HEK293 (cell line): ENCODE results near the gene VPS13D.

Experiments used
- BCL11B ChIP-seq: fragments of 450-650 bp; formaldehyde crosslinking; IDR thresholded peaks from 2 replicates; pipeline ENCODE4 v1.5.1; 2016; ENCODE audit warnings: low read depth, missing biosample characterization, missing genetic modification characterization
- GLIS1 ChIP-seq: fragments of 450-650 bp; formaldehyde crosslinking; IDR thresholded peaks from 2 replicates; pipeline ENCODE4 v1.5.1; 2016; ENCODE audit warnings: missing biosample characterization, missing genetic modification characterization
- HOXC10 ChIP-seq: sonication (generic); formaldehyde crosslinking; IDR thresholded peaks from 2 replicates; pipeline ENCODE4 v1.8.1; 2023; ENCODE audit warnings: mild to moderate bottlenecking, missing genetic modification reagents
- HOXD13 ChIP-seq: sonication (generic); formaldehyde crosslinking; IDR thresholded peaks from 2 replicates; pipeline ENCODE4 v1.8.0; 2022; ENCODE audit warnings: missing genetic modification reagents, borderline replicate concordance
- KLF1 ChIP-seq: fragments of 450-650 bp; formaldehyde crosslinking; IDR thresholded peaks from 2 replicates; pipeline ENCODE4 v1.5.1; 2016; ENCODE audit warnings: missing biosample characterization, missing genetic modification characterization
- PBX3 ChIP-seq: sonication (generic); formaldehyde crosslinking; IDR thresholded peaks from 2 replicates; pipeline ENCODE4 v1.8.1; 2022; ENCODE audit warnings: mild to moderate bottlenecking, moderate library complexity, missing genetic modification reagents
- SCRT1 ChIP-seq: fragments of 450-650 bp; formaldehyde crosslinking; IDR thresholded peaks from 2 replicates; pipeline ENCODE4 v1.5.1; 2016; ENCODE audit warnings: missing biosample characterization, missing genetic modification characterization, borderline replicate concordance
- SP7 ChIP-seq: fragments of 450-650 bp; formaldehyde crosslinking; IDR thresholded peaks from 2 replicates; pipeline ENCODE4 v1.5.1; 2016; ENCODE audit warnings: missing biosample characterization, missing genetic modification characterization
- TRIM28 ChIP-seq: IDR thresholded peaks from 2 replicates; pipeline ENCODE4 v1.6.1; 2011; ENCODE audit warnings: low read length, control low read depth, borderline replicate concordance
- ZBTB1 ChIP-seq: fragments of 450-650 bp; formaldehyde crosslinking; IDR thresholded peaks from 2 replicates; pipeline ENCODE4 v1.5.1; 2016; ENCODE audit warnings: missing biosample characterization, missing genetic modification characterization
- ZBTB48 ChIP-seq: fragments of 450-650 bp; formaldehyde crosslinking; IDR thresholded peaks from 2 replicates; pipeline ENCODE4 v1.5.1; 2016; ENCODE audit warnings: missing biosample characterization, missing genetic modification characterization
- ZNF132 ChIP-seq: fragments of 450-650 bp; formaldehyde crosslinking; IDR thresholded peaks from 2 replicates; pipeline ENCODE4 v1.5.1; 2017; ENCODE audit warnings: missing biosample characterization, missing genetic modification characterization, borderline replicate concordance
- ZNF184 ChIP-seq: fragments of 450-650 bp; IDR thresholded peaks from 2 replicates; pipeline ENCODE4 v1.5.1; 2018; ENCODE audit warnings: missing biosample characterization, mild to moderate bottlenecking, missing genetic modification characterization
- ZNF223 ChIP-seq: fragments of 450-650 bp; formaldehyde crosslinking; IDR thresholded peaks from 2 replicates; pipeline ENCODE4 v1.5.1; 2016; ENCODE audit warnings: missing biosample characterization, missing genetic modification characterization
- ZNF280C ChIP-seq: fragments of 450-650 bp; formaldehyde crosslinking; IDR thresholded peaks from 2 replicates; pipeline ENCODE4 v1.5.1; 2016; ENCODE audit warnings: missing biosample characterization, missing genetic modification characterization
- ZNF280D ChIP-seq: fragments of 450-650 bp; formaldehyde crosslinking; IDR thresholded peaks from 2 replicates; pipeline ENCODE4 v1.5.1; 2016; ENCODE audit warnings: missing biosample characterization, missing genetic modification characterization
- ZNF292 ChIP-seq: fragments of 450-650 bp; formaldehyde crosslinking; IDR thresholded peaks from 2 replicates; pipeline ENCODE4 v1.5.1; 2016; ENCODE audit warnings: low read depth, missing biosample characterization, missing genetic modification characterization, borderline replicate concordance
- ZNF324 ChIP-seq: fragments of 450-650 bp; formaldehyde crosslinking; IDR thresholded peaks from 2 replicates; pipeline ENCODE4 v1.5.1; 2016; ENCODE audit warnings: missing biosample characterization, missing genetic modification characterization
- ZNF366 ChIP-seq: fragments of 450-650 bp; formaldehyde crosslinking; conservative IDR thresholded peaks from 2 replicates; pipeline ENCODE4 v1.5.1; 2016; ENCODE audit warnings: missing biosample characterization, missing genetic modification characterization
- ZNF394 ChIP-seq: fragments of 450-650 bp; formaldehyde crosslinking; IDR thresholded peaks from 2 replicates; pipeline ENCODE4 v1.5.1; 2016; ENCODE audit warnings: missing biosample characterization, missing genetic modification characterization, mild to moderate bottlenecking, moderate library complexity, borderline replicate concordance
- ZNF510 ChIP-seq: fragments of 450-650 bp; formaldehyde crosslinking; IDR thresholded peaks from 2 replicates; pipeline ENCODE4 v1.5.1; 2018; ENCODE audit warnings: mild to moderate bottlenecking, missing genetic modification characterization, missing biosample characterization; ENCODE audit not compliant: insufficient replicate concordance
- ZNF585B ChIP-seq: fragments of 450-650 bp; formaldehyde crosslinking; IDR thresholded peaks from 2 replicates; pipeline ENCODE4 v1.5.1; 2016; ENCODE audit warnings: missing biosample characterization, missing genetic modification characterization
- ZNF600 ChIP-seq: fragments of 450-650 bp; formaldehyde crosslinking; IDR thresholded peaks from 2 replicates; pipeline ENCODE4 v1.5.1; 2016; ENCODE audit warnings: missing biosample characterization, missing genetic modification characterization
- ZNF677 ChIP-seq: fragments of 450-650 bp; IDR thresholded peaks from 2 replicates; pipeline ENCODE4 v1.5.0; 2018; ENCODE audit warnings: missing biosample characterization, mild to moderate bottlenecking, missing genetic modification characterization, moderate library complexity
- ZNF704 ChIP-seq: fragments of 450-650 bp; formaldehyde crosslinking; IDR thresholded peaks from 2 replicates; pipeline ENCODE4 v1.5.1; 2016; ENCODE audit warnings: missing biosample characterization, missing genetic modification characterization
- ZNF76 ChIP-seq: fragments of 450-650 bp; formaldehyde crosslinking; IDR thresholded peaks from 2 replicates; pipeline ENCODE4; 2016; ENCODE audit warnings: low read depth, missing biosample characterization, missing genetic modification characterization, borderline replicate concordance
- TF ChIP-seq, protein P1 (sequence below): fragments of 450-650 bp; formaldehyde crosslinking; IDR thresholded peaks from 2 replicates; pipeline ENCODE4 v1.5.1; 2016; ENCODE audit warnings: missing biosample characterization, missing genetic modification characterization, low read depth
- TF ChIP-seq, protein P2 (sequence below): fragments of 450-650 bp; formaldehyde crosslinking; IDR thresholded peaks from 2 replicates; pipeline ENCODE4 v1.5.1; 2017; ENCODE audit warnings: missing biosample characterization, mild to moderate bottlenecking, missing genetic modification characterization, moderate library complexity

VPS13D gene

DNA sequence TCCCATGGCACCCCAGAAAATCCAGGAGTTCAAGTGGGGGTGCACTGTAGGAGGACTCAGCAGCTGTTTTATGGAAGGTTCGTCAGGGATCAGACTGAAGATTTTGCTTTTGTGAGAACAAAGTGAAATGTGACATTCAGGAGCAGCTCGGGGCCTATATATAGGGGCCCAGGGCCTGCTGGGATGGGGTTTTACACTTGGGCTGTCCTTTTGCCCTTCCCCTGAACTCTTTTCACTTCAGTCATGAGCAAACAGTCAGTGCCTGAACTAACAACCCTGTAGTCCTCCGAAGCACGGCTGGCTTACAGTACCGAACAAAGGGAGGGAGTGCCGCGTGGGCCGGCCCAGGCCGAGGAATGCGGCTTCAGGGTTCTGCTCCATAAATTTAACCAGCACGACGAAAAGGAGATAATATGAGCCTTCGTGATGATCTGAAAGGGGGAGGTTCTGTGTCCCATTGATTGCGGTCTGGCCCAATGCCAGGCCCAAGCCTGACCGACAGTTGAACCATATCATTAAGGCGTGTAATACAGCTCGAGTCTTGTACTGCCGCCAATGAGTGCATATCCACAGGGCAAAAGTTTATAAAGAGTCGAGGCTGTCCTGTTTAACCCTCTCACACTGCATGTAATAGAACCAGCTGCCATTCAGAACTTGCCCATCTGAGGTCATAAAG is 248.2 kb downstream of the VPS13D start (continued):
- TF ChIP-seq GLIS1 (tag by site-specific recombination) (peak; percentile 74), ZNF76 (tag by site-specific recombination) (peak; percentile 64; the same call in 1 of the 2 replicates), ZBTB1 (tag by site-specific recombination) (peak; percentile 97), SCRT1 (peak; percentile 66; the same call in 1 of the 2 replicates), HOXC10 (CRISPR knock-in tag) (no peak), ZNF394 (tag by site-specific recombination) (peak; percentile 85), ZNF366 (tag by site-specific recombination) (peak; percentile 99), ZNF132 (no peak), ZNF280C (tag by site-specific recombination) (no peak), ZNF292 (tag by site-specific recombination) (no peak), ZNF324 (peak; percentile 99), BCL11B (tag by site-specific recombination) (no peak; the same call in 1 of the 2 replicates), ZNF223 (tag by site-specific recombination) (no peak), ZNF704 (tag by site-specific recombination) (no peak), TRIM28 (peak; percentile 98), ZNF600 (tag by site-specific recombination) (peak; percentile 98), KLF1 (tag by site-specific recombination) (peak; percentile 96), ZNF510 (tag by site-specific recombination) (peak; percentile 35), ZNF280D (tag by site-specific recombination) (no peak), ZBTB48 (tag by site-specific recombination) (peak; percentile 79), PBX3 (CRISPR knock-in tag) (peak; percentile 79; the same call in 1 of the 2 replicates), ZNF184 (tag by site-specific recombination) (peak; percentile 93), HOXD13 (CRISPR knock-in tag) (peak; percentile 94), SP7 (tag by site-specific recombination) (peak; percentile 100), ZNF677 (no peak), ZNF585B (tag by site-specific recombination) (no peak; the same call in 1 of the 2 replicates)
- TF ChIP-seq, protein P1, sequence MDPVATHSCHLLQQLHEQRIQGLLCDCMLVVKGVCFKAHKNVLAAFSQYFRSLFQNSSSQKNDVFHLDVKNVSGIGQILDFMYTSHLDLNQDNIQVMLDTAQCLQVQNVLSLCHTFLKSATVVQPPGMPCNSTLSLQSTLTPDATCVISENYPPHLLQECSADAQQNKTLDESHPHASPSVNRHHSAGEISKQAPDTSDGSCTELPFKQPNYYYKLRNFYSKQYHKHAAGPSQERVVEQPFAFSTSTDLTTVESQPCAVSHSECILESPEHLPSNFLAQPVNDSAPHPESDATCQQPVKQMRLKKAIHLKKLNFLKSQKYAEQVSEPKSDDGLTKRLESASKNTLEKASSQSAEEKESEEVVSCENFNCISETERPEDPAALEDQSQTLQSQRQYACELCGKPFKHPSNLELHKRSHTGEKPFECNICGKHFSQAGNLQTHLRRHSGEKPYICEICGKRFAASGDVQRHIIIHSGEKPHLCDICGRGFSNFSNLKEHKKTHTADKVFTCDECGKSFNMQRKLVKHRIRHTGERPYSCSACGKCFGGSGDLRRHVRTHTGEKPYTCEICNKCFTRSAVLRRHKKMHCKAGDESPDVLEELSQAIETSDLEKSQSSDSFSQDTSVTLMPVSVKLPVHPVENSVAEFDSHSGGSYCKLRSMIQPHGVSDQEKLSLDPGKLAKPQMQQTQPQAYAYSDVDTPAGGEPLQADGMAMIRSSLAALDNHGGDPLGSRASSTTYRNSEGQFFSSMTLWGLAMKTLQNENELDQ (tag by site-specific recombination): peak; percentile 62; the same call in 1 of the 2 replicates
- TF ChIP-seq, protein P2, sequence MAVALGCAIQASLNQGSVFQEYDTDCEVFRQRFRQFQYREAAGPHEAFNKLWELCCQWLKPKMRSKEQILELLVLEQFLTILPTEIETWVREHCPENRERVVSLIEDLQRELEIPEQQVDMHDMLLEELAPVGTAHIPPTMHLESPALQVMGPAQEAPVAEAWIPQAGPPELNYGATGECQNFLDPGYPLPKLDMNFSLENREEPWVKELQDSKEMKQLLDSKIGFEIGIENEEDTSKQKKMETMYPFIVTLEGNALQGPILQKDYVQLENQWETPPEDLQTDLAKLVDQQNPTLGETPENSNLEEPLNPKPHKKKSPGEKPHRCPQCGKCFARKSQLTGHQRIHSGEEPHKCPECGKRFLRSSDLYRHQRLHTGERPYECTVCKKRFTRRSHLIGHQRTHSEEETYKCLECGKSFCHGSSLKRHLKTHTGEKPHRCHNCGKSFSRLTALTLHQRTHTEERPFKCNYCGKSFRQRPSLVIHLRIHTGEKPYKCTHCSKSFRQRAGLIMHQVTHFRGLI (tag by site-specific recombination): peak; percentile 76
